HTERT RPE-1 (cell line): Measurements from ENCODE around the gene TNNT2.

Experiments used
- in situ Hi-C: fragments of 300-500 bp; cut with MboI; formaldehyde crosslinking; loops from 4 replicates; pipeline ENCODE4 v1.14.3; 2020; ENCODE audit warnings: low sequenced_read_pairs

The TNNT2 gene

GRCh38 chr1:201378804-201379203, 1.3 kb upstream of the TNNT2 start:
- in situ Hi-C loops, result no loop called here

- in situ Hi-C loops, result no loop called here
Observed at GRCh38 chr1:201376464-201377374, 761 bp downstream of the TNNT2 start.

GRCh38 chr1:201376107-201376463, 1.4 kb downstream of the TNNT2 start:
- in situ Hi-C loops, result no loop called here

- in situ Hi-C loops, result no loop called here
Observed at GRCh38 chr1:201375169-201375568, 2.3 kb downstream of the TNNT2 start.

GRCh38 chr1:201374364-201374763, 3.1 kb downstream of the TNNT2 start:
- in situ Hi-C loops, result no loop called here

- in situ Hi-C loops, result no loop called here
Observed at GRCh38 chr1:201371792-201372191, 5.7 kb downstream of the TNNT2 start.

- in situ Hi-C loops, result no loop called here
Observed at GRCh38 chr1:201371276-201371675, 6.2 kb downstream of the TNNT2 start.

GRCh38 chr1:201370500-201370899, 7.0 kb downstream of the TNNT2 start:
- in situ Hi-C loops, result no loop called here

GRCh38 chr1:201369209-201369608, 8.3 kb downstream of the TNNT2 start:
- in situ Hi-C loops, result no loop called here

- in situ Hi-C loops, result no loop called here
Observed at GRCh38 chr1:201366696-201367095, 10.8 kb downstream of the TNNT2 start.

- in situ Hi-C loops, result no loop called here
Observed at GRCh38 chr1:201365251-201365650, 12.2 kb downstream of the TNNT2 start.

- in situ Hi-C loops, result no loop called here
Observed at GRCh38 chr1:201364808-201365105, 12.7 kb downstream of the TNNT2 start.

GRCh38 chr1:201363467-201363866, 14.0 kb downstream of the TNNT2 start:
- in situ Hi-C loops, result no loop called here

- in situ Hi-C loops, result no loop called here
Observed at GRCh38 chr1:201362906-201363305, 14.6 kb downstream of the TNNT2 start.

- in situ Hi-C loops, result no loop called here
Observed at GRCh38 chr1:201361652-201362504, 15.6 kb downstream of the TNNT2 start.

- in situ Hi-C loops, result no loop called here
Observed at GRCh38 chr1:201360901-201361651, 16.4 kb downstream of the TNNT2 start.

GRCh38 chr1:201360486-201360885, 17.0 kb downstream of the TNNT2 start:
- in situ Hi-C loops, result no loop called here

GRCh38 chr1:201359873-201360210, 17.6 kb downstream of the TNNT2 start:
- in situ Hi-C loops, result no loop called here

GRCh38 chr1:201359031-201359872, 18.2 kb downstream of the TNNT2 start:
- in situ Hi-C loops, result no loop called here

GRCh38 chr1:201358596-201358995, 18.9 kb downstream of the TNNT2 start:
- in situ Hi-C loops, result no loop called here
